IPS DF 4.7 (cell line): ENCODE data around the gene HDAC11.
"Not testable (repeated sequence)": the region's sequence is repeated elsewhere in the genome, so short reads cannot be mapped to it uniquely, and the experiment has no call there.

Source experiments
- DNase-seq: peaks from one replicate; pipeline ENCODE4 v3.0.0-alpha.2; 2013; ENCODE audit warnings: low spot score; ENCODE audit errors: extremely low read depth

The HDAC11 gene

GRCh38 chr3:13470894-13471574 is 9.1 kb upstream of the HDAC11 start:
- DNase-seq = no peak

GRCh38 chr3:13472286-13472685 is 7.8 kb upstream of the HDAC11 start:
- DNase-seq = no peak

- no peak for DNase-seq
These were observed 7.1 kb upstream of the HDAC11 start for GRCh38 chr3:13473020-13473419.

- no peak for DNase-seq
These were observed 6.1 kb upstream of the HDAC11 start for GRCh38 chr3:13474021-13474420.

GRCh38 chr3:13474776-13475303 is 5.3 kb upstream of the HDAC11 start:
- no peak for DNase-seq

- DNase-seq = no peak
These were observed 4.1 kb upstream of the HDAC11 start for GRCh38 chr3:13475871-13476590.

GRCh38 chr3:13477943-13478342 is 2.2 kb upstream of the HDAC11 start:
- DNase-seq = no peak

GRCh38 chr3:13479332-13479581 is 849 bp upstream of the HDAC11 start:
- DNase-seq = no peak

- DNase-seq = no peak
These were observed 523 bp downstream of the HDAC11 start for GRCh38 chr3:13480340-13481318.

- DNase-seq = no peak
These were observed 2.1 kb downstream of the HDAC11 start for GRCh38 chr3:13482106-13482690.

GRCh38 chr3:13483286-13483685 is 3.2 kb downstream of the HDAC11 start:
- no peak for DNase-seq

GRCh38 chr3:13483988-13484695 is 4.0 kb downstream of the HDAC11 start:
- DNase-seq = no peak

GRCh38 chr3:13484851-13485590 is 4.9 kb downstream of the HDAC11 start:
- DNase-seq = no peak

GRCh38 chr3:13485630-13486562 is 5.8 kb downstream of the HDAC11 start:
- not testable (repeated sequence) for DNase-seq

- DNase-seq = no peak
These were observed 7.3 kb downstream of the HDAC11 start for GRCh38 chr3:13487403-13487802.

- no peak for DNase-seq
These were observed 11.3 kb downstream of the HDAC11 start for GRCh38 chr3:13491206-13491974.

GRCh38 chr3:13492048-13492447 is 11.9 kb downstream of the HDAC11 start:
- DNase-seq = no peak
